IMR-90 (cell line): ENCODE data around the gene GAL.

Experiments used
- ELK1 ChIP-seq: fragments of 150-350 bp; IDR thresholded peaks from 2 replicates; pipeline ENCODE4 v1.6.1; 2016; ENCODE audit warnings: low read depth, mild to moderate bottlenecking, low read length, moderate library complexity, borderline replicate concordance
- MAFK ChIP-seq: IDR thresholded peaks from 2 replicates; pipeline ENCODE4 v1.6.1; 2012; ENCODE audit warnings: low read depth, low read length, improper control_type of control experiment
- POLR2A ChIP-seq: IDR thresholded peaks from 2 replicates; pipeline ENCODE4 v1.6.1; 2012; ENCODE audit warnings: mild to moderate bottlenecking, low read depth, low read length
- TF ChIP-seq, protein P1 (sequence below): conservative IDR thresholded peaks from 2 replicates; pipeline ENCODE4 v1.5.1; 2012; ENCODE audit warnings: mild to moderate bottlenecking, low read depth, low read length, improper control_type of control experiment

- TF ChIP-seq, protein P1, sequence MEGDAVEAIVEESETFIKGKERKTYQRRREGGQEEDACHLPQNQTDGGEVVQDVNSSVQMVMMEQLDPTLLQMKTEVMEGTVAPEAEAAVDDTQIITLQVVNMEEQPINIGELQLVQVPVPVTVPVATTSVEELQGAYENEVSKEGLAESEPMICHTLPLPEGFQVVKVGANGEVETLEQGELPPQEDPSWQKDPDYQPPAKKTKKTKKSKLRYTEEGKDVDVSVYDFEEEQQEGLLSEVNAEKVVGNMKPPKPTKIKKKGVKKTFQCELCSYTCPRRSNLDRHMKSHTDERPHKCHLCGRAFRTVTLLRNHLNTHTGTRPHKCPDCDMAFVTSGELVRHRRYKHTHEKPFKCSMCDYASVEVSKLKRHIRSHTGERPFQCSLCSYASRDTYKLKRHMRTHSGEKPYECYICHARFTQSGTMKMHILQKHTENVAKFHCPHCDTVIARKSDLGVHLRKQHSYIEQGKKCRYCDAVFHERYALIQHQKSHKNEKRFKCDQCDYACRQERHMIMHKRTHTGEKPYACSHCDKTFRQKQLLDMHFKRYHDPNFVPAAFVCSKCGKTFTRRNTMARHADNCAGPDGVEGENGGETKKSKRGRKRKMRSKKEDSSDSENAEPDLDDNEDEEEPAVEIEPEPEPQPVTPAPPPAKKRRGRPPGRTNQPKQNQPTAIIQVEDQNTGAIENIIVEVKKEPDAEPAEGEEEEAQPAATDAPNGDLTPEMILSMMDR, result no peak
- TF ChIP-seq MAFK (no peak), ELK1 (no peak), POLR2A (no peak)
Measured at GRCh38 chr11:68704887-68705286, 20.5 kb downstream of the GAL start.
